Measurements from ENCODE around the gene AK9.
"Not testable (repeated sequence)": the region's sequence is repeated elsewhere in the genome, so short reads cannot be mapped to it uniquely, and the experiment has no call there.

AK9 gene

DNA sequence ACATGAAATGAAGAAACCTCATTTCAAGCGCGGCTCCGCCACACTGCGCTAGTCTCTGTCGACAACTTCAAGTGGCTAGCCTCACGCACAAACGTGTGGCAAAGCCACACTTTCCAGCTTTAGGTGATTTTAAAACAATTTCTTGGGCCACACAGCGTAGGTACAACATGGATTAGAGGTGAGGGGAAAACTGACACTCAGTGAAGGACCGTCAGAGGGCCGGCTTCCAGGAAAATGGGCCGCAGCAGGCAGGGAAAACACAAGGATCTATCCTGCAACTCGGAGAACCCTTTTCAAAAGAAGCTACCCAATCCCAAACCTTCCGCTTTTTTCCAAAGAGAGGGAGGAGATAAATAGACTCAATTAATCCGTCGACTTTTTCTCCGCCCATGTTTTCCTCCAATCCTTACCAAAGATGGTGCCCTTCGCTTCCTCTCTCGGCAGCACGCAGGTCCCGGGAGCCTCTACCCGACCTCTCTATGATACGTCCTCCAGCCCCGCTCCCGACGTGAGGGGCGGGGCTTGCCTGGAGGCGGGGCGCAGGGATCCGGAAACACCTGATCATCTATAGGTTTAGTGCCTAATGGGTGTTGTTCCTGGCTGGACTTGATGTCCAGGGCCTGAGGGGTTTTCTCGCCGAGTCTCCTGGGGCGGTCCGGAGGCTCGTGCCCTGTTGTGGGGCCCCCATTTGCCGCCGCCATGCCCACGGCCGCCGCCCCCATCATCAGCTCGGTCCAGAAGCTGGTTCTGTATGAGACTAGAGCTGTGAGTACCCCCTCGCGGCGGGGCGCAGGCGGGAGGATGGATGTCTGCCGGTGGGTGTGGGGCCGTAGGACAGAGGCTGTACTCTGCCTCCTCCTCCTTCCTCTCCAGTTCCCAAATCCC is at the start of gene AK9, which contains the start of gene FIG4:
Gene AK9 (minus strand): TSS at position 466 of the 885 bp plus-strand sequence. CDS start 15,457 bp downstream, outside the sequence.
Gene FIG4 (plus strand): TSS at position 560 of the 885 bp plus-strand sequence. CDS start 140 bp downstream, at position 700.
- DNase-seq, result peak; percentile 57 to 87 (median 72)

DNA sequence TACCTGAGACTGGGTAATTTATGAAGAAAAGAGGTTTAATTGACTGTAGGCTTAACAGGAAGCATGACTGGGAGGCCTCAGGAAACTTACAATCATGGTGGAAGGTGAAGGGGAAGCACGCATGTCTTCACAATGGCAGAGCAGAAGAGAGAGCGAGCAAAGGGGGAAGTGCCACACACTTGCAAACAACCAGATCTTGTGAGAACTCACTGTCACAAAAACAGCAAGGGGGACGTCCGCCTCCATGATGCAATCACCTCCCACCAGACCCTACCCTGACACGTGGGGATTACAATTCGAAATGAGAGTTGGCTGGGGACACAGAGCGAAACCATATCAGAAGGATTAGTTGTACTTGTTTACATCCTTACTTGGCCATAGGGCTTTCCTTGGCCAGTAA is 49.8 kb upstream of the AK9 start:
- no peak for DNase-seq

DNA sequence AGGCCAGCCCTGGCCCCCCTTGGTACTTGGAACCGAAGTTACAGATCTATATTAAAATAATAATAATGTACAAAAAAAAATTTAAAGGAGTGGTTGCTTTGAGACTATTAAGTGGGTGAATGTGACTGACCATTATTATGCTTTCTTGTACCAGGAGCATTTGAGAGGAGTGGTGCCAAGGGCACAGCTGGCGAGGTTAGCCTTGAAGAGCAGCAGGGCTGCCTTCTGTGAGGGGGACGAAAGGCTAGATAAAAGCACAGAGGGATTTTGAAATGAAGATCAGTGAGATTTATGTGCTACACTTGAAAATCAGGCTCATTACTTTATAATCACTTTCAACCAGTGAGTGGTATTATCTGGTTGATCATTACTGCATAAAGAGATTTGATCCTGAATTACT is 48.7 kb upstream of the AK9 start:
- DNase-seq, result no peak

GRCh38 chr6:109738667-109739066 is 47.7 kb upstream of the AK9 start:
- no peak for DNase-seq

GRCh38 chr6:109738255-109738654 is 47.3 kb upstream of the AK9 start:
- DNase-seq, result no peak

GRCh38 chr6:109736273-109737025 is 45.4 kb upstream of the AK9 start:
- DNase-seq, result no peak

GRCh38 chr6:109725250-109725649 is 34.2 kb upstream of the AK9 start:
- DNase-seq, result not testable (repeated sequence)

DNA sequence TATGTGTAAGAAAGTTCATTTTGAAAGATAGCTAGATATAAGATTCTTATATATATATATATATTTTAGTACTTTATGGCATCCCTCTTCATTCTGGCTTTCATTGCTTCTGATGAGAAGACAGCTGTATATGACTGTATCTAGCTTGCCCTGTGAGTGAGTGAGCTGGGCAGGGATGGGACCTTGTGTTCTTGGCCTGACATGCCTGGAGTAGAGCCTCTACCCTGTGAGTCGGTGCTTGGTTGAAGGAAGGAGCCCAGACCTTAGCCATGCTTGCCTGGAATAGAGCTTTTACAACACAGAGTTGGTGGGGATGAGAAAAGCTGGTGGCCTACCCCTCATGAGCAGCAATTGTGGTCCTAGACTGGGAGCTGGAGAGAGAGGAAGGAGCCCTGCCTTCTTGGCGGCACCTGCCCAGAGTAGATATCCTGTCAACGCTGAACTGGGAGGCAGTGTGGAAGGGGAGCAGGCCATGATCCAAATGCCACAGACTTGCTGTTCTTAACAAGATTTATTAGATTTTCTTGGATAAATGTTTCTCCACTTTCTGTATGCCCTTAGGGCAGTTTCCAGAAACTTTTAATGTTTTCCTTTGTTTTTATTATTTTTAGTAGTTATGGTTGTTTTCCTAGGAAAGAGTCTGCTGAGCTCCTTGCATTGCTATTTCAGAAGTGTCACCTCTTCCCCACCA is 31.7 kb upstream of the AK9 start:
- DNase-seq, result no peak

DNA sequence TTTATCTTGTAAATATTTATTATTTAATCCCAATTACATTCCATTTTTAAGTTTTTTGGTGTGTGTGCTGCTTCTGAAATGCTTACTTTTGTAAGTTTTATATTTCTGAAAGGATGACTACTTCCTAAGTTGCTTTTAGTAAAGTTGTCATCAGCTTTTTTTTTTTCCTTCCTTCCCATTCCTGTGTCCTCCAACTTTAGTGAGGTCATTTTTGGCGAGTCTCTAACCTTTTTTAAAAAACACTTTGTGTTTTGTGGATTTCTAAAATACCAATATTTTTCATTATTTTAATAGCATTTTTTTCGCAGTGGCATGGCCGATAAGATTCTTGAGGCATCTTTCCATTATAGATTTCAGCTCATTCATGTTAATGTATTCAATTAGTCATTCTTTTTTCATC is 31.0 kb upstream of the AK9 start:
- DNase-seq, result no peak

- DNase-seq, result no peak
Measured at GRCh38 chr6:109720311-109720710, 29.3 kb upstream of the AK9 start.

DNA sequence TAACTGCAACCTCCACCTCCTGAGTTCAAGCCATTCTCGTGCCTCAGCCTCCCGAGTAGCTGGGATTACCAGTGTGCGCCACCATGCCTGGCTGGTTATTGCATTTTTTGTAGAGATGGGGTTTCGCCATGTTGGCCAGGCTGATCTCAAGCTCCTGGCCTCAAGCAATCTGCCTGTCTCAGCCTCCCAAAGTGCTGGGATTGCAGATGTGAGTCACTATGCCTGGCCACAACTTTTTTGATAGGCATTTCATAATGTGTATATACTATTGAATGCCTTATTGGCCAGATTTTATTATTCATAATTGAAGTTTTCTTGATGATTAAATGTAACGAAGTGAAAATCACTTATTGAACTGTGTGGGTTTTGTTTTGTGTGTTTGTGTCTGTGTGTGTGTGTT is 28.0 kb upstream of the AK9 start:
- DNase-seq, result no peak

- DNase-seq, result no peak
Measured at GRCh38 chr6:109717971-109718370, 27.0 kb upstream of the AK9 start.

DNA sequence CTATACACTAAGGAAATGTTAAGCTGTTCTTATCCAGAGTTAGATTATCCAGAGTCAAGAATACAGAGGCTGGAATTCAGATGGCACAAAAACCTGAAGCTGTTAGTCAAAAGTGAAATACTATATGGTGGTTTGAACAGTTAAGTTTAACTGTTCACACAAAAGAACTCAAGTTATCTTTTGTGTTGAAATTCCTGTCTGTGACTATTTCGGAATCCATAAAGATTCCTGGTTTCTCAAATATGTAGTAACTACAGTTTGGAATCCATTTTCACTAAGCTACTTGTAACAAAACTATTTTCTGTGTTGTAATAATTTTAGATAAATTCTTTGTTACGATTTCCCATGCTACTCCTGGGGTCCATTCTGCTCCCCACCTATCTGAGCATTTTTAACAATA is 24.6 kb upstream of the AK9 start:
- no peak for DNase-seq

DNA sequence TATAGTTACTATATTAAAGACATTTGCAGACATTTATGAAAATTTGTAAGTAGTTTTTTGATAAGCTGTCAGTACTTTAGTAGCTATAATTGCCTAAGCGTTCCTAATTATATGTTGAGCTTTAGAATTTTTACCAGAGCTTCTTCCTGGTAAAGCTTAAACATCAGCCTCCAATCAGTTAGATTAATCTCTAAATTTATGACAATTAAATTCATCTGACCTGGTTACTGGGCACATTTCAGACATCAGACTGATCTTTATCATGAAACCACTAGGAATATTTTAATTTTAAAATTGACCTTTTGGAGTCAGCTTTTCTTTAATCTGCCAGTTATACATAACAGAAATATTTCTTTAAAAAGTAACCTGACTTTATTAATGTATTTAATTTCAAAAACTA is 23.6 kb upstream of the AK9 start:
- DNase-seq, result no peak

- no peak for DNase-seq
Measured at GRCh38 chr6:109714166-109714565, 23.2 kb upstream of the AK9 start.

DNA sequence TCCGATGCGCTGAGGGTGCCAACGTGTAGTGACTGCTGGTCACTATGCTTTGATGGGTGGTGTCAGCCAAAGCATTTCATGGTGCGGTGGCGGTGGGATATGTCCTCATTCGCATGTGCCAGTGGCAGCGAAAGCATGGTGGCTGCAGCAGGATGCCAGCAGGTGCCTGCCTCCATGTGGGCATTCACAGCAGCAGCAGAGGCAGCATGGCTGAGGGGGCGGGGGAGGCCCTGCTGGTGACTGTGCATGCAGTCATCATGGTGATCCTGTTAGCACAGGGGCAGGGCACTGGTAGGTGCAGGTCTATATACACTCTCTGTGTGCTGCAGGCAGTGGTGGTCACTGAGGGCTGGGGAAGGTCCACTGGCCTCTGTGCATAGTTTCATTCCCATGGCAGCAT is 22.1 kb upstream of the AK9 start:
- DNase-seq, result no peak

- DNase-seq, result not testable (repeated sequence)
Measured at GRCh38 chr6:109708099-109708498, 17.1 kb upstream of the AK9 start.

DNA sequence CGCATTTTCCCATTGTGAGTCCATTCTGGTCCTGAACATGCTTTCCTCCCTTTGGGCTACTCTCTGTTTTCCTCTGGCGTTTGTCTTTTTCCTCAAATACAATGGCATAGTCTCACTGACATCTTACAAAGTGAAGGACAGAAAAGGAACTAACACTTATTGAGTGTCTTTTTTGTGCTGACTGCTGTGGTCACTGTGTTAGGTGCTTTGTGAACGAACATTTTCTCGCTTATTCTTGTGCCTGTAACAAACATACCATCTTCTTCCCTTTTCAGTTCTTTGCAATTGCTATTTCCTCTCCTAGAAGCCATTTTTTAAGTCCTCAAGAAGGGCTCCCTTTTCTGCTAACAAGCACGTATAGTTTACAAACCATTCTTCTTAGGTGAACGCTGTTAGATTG is 15.5 kb upstream of the AK9 start:
- DNase-seq, result no peak

DNA sequence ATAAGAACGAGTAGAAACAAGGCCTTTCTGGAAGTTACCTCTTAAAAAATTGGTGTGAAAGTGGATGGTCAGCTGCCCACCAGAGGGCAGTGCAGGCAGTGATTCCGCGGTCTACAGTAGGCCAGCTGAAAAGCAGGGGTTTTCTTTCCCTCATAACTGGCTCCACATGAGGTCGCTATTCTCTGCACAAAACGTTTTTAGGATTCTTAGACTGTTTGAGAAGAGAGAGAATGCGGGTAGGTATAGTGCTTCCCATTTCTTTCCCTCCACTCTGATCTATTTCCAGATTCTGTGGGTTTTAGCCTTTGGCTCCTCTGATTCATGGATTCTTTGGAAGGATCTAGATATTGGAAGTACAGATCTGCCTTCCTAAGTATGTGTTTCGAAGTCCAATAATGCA is 14.3 kb upstream of the AK9 start:
- DNase-seq, result peak in 3 of 4 experiments; percentile 34 to 48 (median 34)

DNA sequence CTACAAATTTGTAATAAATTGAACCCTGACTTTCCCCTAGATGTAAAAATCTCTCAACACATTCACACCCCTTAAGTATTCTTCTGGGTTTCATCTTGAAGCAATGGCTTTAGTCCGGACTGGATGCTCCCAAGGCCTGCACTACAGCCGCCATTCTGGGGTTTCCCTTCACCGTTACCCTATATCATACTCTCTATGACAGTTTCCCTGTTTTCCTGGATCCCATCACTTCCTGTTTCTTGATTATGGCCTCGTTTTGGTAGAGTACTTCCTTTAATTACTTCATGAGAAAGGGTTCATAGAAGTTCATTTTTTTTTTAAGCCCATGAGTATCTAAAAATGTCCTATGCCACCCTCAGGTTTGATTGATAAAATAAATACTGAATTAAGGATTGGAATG is 11.8 kb upstream of the AK9 start:
- no peak for DNase-seq

- DNase-seq, result no peak
Measured at GRCh38 chr6:109701774-109702173, 10.8 kb upstream of the AK9 start.

DNA sequence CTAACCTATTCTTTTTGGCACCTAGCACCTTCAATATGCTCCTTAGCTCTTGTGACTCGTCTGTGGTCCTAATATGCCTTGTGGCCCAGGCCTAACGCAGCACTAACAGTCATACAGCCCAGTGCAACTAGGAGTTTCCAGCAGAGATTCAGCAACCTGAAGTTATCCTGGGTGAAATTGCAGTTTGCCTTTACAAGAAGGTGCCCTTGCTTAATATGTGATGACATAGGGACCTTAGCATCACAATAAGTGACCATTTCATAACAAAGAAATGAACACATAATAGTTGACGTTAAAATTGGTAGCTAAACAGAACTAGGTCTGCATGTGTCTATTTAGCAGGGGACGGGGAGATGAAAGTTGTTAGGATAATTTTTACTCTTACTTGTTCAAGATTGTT is 10.2 kb upstream of the AK9 start:
- no peak for DNase-seq

- DNase-seq, result no peak
Measured at GRCh38 chr6:109696355-109696754, 5.4 kb upstream of the AK9 start.
